Measurements from ENCODE around the gene SULT1C2.
A peak's percentile ranks its signal among the peaks of the same experiment; 100 is the strongest.
"Not testable (repeated sequence)": the region's sequence is repeated elsewhere in the genome, so short reads cannot be mapped to it uniquely, and the experiment has no call there.

The SULT1C2 gene

GRCh38 chr2:108270768-108271506, 17.8 kb upstream of the SULT1C2 start:
- TF ChIP-seq, protein P1, sequence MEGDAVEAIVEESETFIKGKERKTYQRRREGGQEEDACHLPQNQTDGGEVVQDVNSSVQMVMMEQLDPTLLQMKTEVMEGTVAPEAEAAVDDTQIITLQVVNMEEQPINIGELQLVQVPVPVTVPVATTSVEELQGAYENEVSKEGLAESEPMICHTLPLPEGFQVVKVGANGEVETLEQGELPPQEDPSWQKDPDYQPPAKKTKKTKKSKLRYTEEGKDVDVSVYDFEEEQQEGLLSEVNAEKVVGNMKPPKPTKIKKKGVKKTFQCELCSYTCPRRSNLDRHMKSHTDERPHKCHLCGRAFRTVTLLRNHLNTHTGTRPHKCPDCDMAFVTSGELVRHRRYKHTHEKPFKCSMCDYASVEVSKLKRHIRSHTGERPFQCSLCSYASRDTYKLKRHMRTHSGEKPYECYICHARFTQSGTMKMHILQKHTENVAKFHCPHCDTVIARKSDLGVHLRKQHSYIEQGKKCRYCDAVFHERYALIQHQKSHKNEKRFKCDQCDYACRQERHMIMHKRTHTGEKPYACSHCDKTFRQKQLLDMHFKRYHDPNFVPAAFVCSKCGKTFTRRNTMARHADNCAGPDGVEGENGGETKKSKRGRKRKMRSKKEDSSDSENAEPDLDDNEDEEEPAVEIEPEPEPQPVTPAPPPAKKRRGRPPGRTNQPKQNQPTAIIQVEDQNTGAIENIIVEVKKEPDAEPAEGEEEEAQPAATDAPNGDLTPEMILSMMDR (IDR thresholded peaks at IDR 0.05; ENCODE audit: low read depth, low read length), result no peak
- no peak overlapping the region for H3K4me3 ChIP-seq (ENCODE audit: low read depth, low read length)

GRCh38 chr2:108271691-108272253, 16.9 kb upstream of the SULT1C2 start:
- TF ChIP-seq, protein P1 (IDR thresholded peaks at IDR 0.05; ENCODE audit: low read depth, low read length), result no peak

DNA sequence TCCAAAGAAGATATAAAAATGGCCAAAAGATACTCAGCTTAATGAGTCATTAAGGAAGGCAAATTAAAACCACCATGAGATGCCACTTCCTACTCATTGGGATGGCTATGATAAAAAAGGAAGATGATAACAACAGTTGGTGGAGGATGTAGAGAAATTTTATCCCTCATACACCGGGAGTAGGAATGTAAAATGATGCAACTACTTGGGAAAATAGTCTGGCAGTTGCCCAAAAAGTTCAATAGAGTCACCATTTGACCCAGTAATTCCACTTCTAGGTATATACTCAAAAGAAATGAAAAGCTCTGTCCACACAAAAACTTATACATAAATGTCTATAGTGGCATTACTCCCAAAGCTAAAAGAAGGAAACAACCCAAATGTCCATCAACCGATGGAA, 10.1 kb upstream of the SULT1C2 start:
- H3K4me3 ChIP-seq (ENCODE audit: low read depth, low read length), result no peak overlapping the region
- TF ChIP-seq, protein P1 (IDR thresholded peaks at IDR 0.05; ENCODE audit: low read depth, low read length), result no peak

More at GRCh38 chr2:108271691-108272253, 16.9 kb upstream of the SULT1C2 start:
- H3K4me3 ChIP-seq (ENCODE audit: low read depth, low read length), result peak overlapping the region; percentile 41

GRCh38 chr2:108279468-108279867, 9.2 kb upstream of the SULT1C2 start:
- TF ChIP-seq, protein P1 (IDR thresholded peaks at IDR 0.05; ENCODE audit: low read depth, low read length), result no peak

GRCh38 chr2:108280466-108280865, 8.2 kb upstream of the SULT1C2 start:
- TF ChIP-seq, protein P1 (IDR thresholded peaks at IDR 0.05; ENCODE audit: low read depth, low read length), result no peak
- no peak overlapping the region for H3K4me3 ChIP-seq (ENCODE audit: low read depth, low read length)

More at GRCh38 chr2:108279468-108279867, 9.2 kb upstream of the SULT1C2 start:
- no peak overlapping the region for H3K4me3 ChIP-seq (ENCODE audit: low read depth, low read length)

DNA sequence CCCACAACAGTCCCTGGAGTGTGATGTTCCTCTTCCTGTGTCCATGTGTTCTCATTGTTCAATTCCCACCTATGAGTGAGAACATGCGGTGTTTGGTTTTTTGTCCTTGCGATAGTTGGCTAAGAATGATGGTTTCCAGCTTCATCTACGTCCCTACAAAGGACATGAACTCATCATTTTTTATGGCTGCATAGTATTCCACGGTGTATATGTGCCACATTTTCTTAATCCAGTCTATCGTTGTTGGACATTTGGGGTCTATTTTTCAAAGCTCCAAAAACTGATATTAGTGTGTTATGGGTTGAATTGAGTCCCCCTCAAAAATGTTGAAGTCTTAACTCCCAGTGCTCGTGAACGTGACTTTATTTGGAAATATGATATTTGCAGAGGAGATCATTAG, 4.1 kb upstream of the SULT1C2 start:
- H3K4me3 ChIP-seq (ENCODE audit: low read depth, low read length), result not testable (repeated sequence)

DNA sequence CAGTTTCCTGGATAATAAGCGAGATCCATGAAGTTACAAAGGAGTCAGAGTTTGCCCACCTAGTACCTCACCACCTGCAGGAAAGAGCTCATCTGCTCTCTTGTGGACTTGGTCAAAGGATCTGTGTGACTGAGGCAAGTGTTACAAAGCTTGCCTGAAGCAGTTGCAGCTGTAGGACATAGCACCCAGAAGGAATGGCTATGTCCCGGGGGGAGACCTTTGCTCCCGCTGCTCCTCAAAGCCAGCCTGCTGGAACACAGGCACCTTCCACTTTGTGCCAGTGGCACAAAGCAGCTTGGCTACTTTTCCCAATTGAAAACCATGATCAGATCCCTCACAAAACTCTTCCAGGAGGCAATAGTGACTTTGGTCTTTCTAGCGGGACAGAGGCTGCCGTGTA, 3.1 kb upstream of the SULT1C2 start:
- H3K4me3 ChIP-seq (ENCODE audit: low read depth, low read length), result no peak overlapping the region
- TF ChIP-seq, protein P1 (IDR thresholded peaks at IDR 0.05; ENCODE audit: low read depth, low read length), result no peak
